ENCODE results near the gene PNPLA7.

DNA sequence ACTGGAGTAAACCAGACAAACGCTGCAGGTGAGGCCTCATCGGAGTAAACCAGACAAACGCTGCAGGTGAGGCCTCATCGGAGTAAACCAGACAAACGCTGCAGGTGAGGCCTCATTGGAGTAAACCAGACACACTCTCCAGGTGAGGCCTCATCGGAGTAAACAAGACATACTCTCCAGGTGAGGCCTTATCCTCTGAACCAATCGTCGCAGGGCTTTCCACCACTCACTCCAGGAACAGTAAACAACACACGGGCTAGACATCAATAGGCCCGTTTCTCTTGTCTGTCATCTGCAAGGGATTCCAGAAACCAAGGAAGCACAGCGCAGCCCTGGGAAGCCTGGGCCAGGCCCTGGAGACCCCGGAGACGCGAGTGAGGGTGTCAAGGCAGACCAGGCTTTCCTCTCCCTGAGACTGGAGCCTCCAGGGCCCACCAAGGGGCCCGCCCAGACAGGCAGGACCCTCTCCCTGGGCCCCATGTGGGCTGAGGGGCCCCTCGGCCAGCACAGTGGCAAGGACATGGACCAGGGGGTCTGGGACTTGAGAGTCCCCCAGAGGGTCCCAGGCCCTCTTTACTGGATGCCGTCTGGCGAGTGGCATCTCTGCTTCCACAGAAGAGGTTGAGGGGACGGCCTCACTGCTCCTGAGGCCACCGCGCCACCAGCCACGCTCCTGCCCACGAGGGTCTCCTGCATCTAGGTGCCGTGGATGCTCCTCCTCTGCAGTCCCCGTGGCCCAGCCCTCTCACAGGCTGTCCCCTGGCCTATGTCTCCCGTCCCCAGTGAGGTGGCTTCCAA is 64.7 kb downstream of the PNPLA7 start:
- TF ChIP-seq, protein P1, sequence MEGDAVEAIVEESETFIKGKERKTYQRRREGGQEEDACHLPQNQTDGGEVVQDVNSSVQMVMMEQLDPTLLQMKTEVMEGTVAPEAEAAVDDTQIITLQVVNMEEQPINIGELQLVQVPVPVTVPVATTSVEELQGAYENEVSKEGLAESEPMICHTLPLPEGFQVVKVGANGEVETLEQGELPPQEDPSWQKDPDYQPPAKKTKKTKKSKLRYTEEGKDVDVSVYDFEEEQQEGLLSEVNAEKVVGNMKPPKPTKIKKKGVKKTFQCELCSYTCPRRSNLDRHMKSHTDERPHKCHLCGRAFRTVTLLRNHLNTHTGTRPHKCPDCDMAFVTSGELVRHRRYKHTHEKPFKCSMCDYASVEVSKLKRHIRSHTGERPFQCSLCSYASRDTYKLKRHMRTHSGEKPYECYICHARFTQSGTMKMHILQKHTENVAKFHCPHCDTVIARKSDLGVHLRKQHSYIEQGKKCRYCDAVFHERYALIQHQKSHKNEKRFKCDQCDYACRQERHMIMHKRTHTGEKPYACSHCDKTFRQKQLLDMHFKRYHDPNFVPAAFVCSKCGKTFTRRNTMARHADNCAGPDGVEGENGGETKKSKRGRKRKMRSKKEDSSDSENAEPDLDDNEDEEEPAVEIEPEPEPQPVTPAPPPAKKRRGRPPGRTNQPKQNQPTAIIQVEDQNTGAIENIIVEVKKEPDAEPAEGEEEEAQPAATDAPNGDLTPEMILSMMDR (IDR thresholded peaks at IDR 0.05): no peak
- TF ChIP-seq POLR2A (IDR thresholded peaks at IDR 0.05): no peak
